IPS DF 4.7 (cell line): ENCODE results near the gene FGL2.
"Not testable (repeated sequence)": the region's sequence is repeated elsewhere in the genome, so short reads cannot be mapped to it uniquely, and the experiment has no call there.

Source experiments
- DNase-seq: peaks from one replicate; pipeline ENCODE4 v3.0.0-alpha.2; 2013; ENCODE audit warnings: low spot score; ENCODE audit errors: extremely low read depth

Gene FGL2

DNA sequence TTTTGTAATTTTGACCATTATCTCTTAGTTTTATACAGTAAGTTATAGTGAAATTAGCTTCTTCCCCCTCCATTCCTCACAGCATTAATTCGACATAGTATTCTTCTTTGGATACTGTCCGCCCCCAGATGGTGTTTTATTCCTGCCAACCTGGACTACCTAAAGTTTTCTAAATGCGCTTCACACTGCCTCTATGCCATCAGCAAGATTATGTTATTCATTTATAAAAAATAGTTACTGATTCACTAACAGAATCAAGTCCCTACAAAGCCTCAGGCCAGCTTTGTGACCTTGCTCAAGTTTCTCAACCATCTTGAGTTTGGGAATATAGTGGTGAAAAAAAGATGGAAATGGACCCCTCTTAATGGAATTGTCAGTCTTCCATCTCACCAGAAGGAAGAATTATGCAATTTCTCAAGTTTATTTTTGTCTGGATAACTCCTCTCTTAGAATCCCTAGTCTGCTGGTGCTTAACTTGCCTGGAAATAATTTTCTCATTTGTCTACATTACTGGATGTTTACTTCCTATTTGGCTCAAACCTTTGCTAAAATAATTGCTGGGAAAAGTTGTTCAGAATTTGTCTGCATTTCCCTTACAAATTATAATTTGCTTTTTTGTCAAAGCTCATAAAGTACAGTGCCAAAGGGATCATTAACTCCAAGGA lies 16.7 kb upstream of the FGL2 start:
- no peak for DNase-seq

DNA sequence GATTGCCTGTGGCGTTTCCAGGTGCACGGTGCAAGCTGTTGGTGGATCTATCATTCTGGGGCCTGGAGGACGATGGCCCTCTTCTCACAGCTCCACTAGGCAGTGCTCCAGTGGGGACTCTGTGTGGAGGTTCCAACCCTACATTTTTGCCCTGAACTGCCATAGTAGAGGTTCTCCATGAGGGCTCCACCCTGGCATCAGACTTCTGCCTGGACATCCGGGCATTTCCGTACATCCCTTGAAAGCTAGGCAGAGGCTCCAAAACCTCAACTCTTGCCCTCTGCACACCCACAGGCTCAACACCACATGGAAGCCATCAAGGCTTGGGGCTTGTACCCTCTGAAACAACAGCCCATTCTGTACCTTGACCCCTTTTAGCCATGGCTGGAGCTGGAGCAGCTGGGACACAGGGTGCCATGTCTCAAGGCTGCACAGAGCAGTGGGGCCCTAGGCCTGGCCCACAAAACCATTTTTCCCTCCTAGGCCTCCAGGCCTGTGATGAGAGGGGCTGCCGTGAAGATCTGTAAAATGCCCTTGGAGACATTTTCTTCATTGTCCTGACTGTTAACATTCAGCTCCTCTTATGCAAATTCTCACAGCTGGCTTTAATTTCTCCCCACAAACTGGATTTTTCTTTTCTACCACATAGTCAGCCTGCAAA lies 10.0 kb upstream of the FGL2 start:
- no peak for DNase-seq

DNA sequence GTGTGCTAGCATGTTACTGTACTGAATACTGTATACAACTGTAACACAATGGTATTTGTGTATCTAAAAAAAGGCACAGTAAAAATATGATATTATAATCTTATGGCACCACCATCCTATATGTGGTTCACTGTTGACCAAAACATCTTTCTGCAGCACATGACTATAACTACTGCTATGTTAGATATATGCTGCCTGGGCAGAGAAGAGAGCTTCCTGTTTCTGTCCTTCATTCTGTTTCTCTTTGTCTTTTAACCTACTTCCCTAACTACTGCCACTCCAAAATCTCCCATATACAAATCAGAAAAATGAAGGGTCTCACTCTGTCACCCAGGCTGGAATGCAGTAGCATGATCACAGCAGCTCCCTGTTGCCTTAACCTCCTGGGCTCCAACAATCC lies 8.8 kb upstream of the FGL2 start:
- no peak for DNase-seq

DNA sequence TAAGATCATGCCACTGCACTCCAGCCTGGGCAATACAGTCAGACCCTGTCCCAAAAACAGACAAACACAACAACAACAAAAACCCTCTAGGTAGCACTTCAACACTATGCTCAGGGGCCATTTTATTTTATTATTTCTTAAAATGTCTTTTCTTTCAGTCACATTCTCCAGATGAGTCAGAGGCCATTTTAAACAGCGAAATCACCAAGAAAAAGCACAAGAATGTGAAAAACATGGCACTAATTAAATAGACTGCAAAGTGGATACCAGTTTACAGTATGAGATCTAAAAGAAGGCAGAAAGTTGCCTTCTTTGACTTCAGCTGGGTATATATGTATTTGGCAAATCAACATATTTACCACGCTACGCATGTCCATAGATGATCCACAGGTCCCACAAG lies 6.1 kb upstream of the FGL2 start:
- DNase-seq: no peak

DNA sequence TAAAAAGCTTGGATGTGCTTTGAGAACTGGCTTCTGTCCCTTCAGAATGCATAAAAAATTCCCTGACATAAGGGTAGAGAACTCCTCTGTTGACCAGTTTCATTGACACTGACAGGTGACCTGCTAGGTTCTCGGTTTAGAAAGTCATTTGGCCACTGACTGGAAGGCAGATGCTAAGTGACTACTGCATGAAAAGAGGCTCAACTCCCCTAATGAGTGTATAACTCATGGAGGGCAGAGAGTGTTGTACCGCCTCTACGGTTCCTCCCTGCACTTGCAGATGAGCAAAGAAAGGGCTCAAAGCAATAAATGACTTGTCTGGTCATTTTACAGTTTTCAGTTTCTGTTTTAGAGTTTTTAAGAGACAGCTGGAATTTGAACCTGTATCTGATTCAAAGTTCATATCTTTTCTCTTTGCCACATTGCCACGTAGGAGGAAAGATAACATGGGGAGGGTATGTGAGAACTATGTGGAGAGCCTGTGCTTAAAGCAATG lies 2.9 kb upstream of the FGL2 start:
- no peak for DNase-seq

DNA sequence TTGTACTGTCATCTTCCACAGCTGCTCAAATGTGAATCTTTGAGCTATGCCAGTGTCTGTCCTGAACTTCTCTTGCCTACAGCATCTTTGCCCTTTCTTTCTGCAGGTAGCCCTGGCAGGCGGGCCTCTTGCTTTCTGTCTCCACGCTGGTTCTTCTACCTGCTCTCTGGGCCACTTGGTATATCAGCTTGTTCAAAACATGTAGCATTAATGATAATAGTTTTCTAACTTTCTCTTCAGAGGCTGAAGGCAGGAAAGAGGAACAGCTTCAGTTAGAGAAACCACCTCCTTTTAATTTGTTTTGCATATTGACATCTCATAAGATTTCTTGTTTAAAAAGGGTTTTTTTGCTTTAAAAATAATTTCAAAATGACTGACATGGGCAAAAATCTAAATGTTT lies 923 bp upstream of the FGL2 start:
- DNase-seq: no peak

DNA sequence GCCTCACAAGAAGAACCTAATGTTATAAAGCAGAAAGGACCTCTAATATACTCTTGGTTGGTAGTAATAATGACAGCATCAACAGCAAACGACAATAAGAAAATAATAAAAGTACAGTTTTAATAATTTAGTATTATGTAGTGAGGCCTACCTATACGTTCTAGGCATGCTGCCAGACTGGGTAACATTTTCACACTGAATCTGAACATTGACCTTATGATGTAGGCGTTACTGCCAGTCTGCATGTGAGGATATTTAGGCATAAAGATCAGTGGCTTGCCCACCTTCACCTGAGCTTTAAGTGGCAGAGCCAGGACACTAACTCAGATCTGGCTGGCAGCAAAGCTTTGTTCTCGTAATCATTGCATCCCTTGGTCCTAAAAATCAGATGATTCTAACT lies 2.5 kb downstream of the FGL2 start:
- no peak for DNase-seq

DNA sequence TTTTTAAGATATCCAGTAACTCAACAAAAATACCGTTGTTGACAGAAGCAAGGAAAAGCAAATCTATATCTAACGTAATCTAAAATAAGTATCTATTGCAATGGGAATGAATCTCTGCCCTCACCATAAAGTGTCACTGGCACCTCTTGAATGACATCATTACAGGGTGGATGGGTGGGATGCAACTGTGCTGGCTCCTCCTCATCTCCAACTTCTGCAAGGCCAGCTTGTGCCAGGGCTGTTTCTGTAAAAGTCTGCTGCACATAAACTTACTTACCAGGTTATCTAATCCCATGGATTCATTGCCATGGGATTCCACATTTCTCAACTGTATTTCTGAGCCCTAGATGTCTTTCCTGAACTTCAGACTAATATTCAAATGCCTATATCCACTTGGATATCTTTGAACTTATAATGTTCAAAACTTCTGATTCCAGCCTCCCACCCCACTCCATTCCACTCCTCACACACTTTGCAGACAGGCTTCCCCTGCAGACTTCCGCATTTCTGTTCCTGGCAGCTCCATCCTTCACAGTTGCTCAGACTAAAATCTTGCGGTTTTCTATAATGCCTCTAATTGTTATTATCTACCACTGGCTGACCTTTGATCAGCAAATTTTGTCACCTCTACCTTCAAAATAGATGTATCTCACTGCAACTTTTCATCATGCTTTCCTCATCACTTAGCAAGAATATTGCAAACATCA lies 10.7 kb downstream of the FGL2 start:
- DNase-seq: no peak

DNA sequence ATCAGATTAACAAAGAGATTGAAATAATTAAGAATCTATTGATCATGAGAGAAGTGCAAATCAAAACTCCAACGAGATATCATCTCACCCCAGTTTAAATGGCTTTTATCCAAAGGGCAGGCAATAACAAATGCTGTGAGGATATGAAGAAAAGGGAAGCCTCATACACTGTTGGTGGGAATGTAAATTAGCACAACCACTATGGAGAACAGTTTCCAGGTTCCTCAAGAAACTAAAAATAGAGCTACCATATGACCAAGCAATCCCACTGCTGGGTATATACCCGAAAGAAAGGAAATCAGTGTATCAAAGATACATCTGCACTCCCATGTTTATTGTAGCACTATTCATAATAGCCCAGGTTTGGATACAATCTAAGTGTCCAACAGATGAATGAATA lies 13.8 kb downstream of the FGL2 start:
- DNase-seq: no peak

DNA sequence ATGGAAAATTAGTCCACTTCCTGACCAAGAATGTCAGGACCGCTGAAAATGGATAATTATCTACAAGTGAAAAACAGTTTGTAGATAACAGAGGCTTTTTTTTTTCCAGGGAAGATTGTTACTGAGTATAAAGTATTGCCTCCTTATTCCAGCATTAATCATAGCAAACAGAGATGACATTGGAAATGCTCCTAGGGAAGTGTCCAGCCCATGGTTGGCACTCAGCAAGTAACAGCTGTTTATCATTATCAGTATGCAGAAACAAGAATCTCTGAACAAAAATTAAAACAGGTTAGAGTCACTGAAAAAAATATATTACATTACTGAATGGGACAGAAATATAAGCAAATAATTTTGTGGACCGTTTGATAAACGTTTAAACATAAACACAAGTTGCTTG lies 14.6 kb downstream of the FGL2 start:
- no peak for DNase-seq

DNA sequence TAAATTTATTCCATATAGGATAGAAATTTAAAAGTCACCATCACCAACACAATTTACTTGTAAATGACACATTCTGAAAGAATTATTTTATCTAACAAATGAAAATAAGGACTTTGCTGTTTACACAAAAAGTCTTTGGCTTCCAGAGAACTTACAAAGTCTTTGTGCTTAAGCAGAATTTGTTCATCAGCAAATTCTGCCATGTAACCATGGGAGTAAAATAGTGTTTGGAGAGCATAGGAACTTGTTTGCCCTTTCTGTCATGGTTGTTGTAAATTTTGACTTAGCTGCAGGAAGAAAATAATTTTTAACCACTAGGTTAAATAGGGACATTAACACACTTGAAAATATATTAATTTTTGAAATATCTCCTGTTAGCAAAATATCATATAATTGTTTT lies 15.2 kb downstream of the FGL2 start:
- DNase-seq: no peak

DNA sequence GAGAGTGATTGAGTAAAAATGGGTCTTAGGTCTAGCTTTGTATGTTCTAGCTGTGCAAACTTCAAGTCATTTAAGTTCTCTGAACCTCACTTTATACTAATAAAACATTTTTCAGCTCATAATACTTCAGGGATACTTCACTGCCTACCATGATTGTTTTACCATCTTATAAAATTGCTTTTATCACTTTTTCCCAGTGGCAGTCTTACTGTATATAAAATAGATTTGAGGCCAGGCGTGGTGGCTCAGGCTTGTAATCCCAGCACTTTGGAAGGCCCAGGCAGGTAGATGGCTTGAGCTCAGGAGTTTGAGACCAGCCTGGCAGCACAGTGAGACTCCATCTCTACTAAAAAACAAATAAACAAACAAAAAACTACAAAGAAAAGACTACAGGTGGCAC lies 17.4 kb downstream of the FGL2 start:
- no peak for DNase-seq

DNA sequence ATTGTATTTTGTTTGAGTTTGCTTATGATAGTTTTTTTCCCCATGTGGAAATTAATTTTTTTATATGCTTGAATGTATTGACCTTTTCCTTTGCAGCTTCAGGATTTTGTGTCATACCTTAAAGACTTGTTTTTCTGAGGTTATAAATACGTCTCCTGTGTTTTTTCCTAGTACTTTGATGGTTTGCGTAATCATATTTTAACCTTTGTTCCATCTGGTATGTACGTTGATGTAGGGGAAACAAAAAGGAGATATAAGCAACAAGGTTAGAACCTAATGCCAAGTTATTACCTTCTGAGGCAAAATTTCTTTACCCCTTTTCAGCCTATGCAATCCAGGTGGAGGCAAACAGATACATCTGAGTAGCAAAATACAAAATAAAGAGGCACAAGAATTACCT lies 17.9 kb downstream of the FGL2 start:
- DNase-seq: no peak

DNA sequence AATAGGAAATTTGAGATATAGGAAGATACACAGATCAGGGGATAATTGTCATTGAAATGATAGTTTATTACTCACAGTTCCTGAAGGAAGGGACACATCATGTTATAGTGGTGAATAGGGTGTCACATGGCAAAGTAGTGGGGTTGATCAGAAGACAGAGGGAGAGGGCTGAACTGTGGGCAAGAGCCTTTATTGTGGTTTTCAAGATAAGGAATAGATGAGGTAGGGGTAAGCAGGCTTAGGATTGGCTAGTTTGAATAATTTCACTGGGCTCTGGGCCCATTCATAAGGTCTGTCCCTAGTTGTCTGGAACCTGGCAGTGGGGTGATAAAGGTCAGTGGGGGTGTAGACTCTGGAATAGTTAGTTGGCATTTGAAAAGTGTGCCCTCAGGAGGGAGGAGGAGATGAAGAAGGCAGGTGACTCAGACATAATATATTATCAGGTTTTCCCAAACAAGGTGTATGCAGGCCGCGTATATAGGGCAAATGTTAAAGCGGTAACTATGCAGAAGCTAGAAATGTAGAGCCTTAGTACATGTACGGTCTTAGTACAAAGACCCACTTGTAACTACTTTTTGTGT lies 18.5 kb downstream of the FGL2 start:
- DNase-seq: no peak

DNA sequence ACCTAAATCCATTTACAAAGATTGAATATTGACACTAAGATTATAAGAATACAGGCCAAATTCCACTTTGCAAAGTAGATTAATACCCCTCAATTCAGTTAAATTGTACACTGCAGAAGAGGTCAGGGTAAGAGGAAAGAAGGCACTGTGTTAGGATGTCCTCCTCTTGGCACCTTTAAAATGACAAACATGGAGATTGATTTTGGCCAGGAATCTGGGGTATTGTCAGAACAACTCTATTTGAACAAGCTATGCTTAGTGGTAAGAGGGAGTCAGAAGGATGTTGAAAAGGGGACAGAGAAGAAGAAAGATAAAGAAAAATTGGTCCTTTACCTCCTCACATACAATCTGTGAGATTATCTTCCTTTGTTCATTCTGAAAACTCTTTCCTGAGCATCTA lies 21.6 kb downstream of the FGL2 start:
- not testable (repeated sequence) for DNase-seq

DNA sequence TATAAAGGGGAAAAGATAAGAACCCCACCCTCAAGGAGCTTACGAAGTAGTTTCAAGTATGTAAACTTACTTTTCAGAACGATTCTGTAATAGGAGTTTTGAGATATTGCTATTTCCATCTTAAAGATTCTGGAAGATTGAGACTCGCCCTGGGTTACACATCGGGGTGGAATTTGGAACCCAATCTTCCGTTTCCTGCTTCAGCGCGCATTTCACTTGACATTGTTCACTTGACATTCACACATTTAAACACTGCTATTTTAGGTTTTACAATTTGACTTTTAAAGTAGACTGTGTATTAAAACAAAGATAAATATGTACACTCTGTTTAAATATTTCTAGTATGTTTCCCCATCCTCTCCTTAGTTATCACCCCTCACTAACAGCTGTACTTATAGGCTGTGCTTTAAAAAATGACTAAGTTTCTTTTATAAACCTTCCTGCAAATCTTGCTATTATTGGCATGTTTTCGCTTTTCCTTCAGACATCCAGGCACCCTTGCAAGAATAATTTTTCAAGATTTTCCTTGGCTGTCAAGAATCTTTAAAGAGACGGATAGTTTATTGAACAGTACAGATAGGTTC lies 22.2 kb downstream of the FGL2 start:
- DNase-seq: not testable (repeated sequence)

DNA sequence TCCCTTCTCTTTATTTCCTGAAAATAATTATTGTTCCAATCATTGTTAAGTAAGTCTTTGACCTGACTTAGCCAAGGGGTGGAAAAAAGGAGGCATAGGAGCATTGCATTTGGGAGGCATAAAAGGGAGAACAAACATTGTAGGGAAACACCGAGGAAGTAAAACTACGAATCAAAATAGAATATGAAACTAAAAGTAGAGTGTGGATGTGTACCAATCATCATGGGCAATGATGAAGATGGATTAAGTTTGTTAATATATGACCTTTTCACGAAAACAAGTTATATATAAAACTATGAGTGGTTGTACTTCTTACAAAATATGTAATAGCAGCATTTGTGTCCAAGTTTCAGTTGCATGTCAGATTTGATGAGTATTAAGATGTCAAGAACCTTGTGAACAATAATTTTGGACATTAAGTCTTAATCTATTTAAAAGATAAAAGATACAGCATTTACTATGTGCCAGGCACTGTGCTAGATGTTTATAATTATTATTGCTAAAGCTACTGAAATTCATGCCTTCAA lies 24.3 kb downstream of the FGL2 start:
- DNase-seq: not testable (repeated sequence)

DNA sequence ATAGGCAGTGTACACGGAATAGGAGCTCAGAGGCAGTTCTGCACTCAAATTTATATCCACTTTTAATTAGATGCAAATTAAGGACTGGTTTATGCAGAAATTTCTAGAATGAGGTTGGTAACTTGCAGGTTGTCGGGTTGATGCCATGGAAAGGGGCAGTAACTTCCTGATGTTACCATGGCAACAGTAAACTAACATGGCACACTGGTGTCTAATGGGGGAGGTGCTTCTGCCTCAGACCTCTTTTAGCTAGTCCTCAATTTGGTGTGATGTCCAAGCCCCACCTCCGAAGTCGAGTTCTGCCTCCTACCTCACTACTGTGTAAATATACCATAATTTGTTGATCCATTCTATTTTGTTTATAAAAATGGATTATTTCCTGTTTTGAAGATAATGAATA lies 25.2 kb downstream of the FGL2 start:
- not testable (repeated sequence) for DNase-seq

DNA sequence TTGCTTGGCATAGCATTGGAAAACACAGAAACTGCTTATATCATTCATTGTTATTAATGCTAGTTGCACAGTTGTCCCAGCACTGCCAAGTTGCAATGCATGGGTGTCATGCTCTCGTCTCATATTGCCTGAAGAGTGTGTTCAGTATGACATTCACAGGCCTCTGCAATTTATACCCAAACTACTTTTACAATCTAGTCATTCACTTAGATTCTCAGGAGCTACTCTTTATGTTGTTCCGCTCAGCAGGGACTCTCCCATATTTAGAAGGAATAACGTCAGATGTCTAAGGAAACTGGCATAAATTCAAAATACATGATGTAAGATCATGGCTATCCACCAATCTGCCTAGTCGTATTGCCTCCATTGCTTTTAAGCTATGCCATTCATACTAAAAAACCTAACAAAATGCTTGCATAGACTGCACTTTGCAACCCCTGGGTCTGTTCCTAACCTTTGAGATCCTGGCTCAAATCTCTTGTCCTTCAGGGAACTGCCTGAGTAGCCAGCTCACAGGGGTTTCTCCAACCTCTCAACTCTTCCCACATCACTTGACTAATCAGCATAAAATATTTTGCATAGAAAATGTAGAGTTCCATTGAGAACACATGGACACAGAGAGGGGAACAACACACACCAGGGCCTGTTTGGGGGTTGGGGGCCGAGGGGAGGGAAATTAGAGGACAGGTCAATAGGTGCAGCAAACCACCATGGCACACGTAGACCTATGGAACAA lies 27.0 kb downstream of the FGL2 start:
- DNase-seq: not testable (repeated sequence)

DNA sequence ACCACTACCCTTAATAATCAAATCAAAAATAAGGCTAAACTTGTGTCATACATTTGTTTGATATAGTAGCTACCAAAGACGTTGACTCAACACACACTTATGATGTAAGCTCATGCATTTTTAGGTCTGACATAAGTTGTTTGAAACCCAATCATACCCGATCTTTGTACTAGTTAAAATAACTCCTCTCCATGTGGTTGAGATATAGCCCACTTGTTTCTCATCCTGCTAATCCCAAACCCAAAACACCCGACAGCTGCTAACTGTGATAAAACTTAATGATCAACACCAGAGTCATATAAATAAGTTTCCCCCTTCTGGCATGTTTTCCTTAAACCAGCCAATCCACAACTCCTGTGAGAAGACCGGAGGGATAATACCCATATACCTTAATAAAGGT lies 28.5 kb downstream of the FGL2 start:
- not testable (repeated sequence) for DNase-seq

DNA sequence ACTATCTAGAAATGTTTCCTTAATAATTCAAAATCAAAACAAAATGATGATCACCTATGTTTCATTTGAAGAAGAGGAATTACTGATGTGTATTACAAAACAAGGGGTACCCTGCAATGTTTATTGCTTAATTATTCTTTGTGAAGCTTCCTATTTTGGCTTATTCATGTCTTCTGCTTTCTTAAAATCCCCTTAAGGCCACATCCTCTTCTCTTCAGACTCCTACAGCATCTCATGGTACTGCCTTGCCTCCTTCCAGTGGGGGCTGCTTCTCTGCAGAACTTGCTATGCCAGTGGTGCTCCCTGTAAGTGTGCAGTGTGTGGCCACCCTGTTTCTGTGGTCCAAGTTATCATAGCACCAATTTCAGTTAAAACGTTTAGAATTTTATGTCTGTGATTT lies 42.2 kb downstream of the FGL2 start:
- no peak for DNase-seq
